ENCODE measurements around the gene GFOD1. TPM values are rescaled to one million over a fixed set of nuclear protein-coding genes. Genes with fewer than 3 reads are reported as not detected.

Gene GFOD1
- total and polyA plus RNA-seq, 8 donors = 0.76 to 29.4 (median 11.4) TPM

DNA sequence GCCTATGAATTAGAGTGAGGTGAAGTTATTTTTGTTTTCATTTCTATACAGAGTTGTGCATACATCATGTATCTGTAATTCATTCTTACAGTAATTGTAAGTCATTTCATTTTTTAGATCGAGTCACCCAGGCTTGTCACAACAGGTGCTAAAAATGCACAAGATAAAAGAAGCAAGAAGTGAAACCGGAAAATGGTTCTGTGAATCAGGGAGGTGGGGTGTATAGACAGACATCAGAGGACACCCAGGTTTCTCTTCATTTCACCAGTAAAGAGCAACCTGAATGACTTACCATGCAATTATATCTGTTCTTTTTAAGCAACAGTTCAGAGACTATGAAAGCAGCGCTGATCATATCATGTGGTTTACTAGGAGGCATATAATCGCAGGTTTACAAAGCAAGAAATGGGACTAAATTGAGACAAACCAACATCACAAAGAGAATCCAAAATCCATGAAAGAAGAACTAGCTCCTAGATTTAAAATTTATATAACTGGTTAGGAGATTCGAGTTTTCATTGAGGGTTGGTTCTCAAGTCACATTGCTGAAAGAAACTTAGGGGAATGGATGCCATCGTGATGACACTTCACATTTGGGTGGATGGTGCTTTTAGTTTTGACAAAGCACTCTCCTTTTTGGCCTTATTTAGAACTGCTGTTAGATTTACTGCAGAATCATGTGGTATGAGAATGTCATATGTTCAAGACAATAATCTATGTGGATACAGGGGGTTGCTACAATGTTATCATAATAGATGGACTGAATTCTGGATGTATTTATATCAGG lies 131.2 kb downstream of the GFOD1 start:
- Histone ChIP-seq H3K27ac (peak overlapping the region in 4 of 5 donors; percentile 54 to 74 (median 64)), H3K9me3 (no peaks in the 10 kb centered on the region), H3K27me3 (no peaks in the 10 kb centered on the region), H3K36me3 (peaks cover 0 to 3% (median 0%) of the 10 kb centered on the region in 4 donors), H3K4me1 (peaks cover 13 to 27% (median 21%) of the 10 kb centered on the region in 4 donors), H3K4me3 (no peak overlapping the region)
- intact Hi-C loops (cut with DNase I; ENCODE audit: low total_unique reads) = no loop called here
- peak in 1 of 2 donors; percentile 50 for DNase-seq
- WGBS, 5 donors = 71 to 86% (median 79%) methylated on average over 6 of the region's 6 CpGs
- TF ChIP-seq POLR2AphosphoS5 (IDR thresholded peaks at IDR 0.05) (no peak), EP300 (IDR thresholded peaks at IDR 0.05) (no peak), POLR2A (IDR thresholded peaks at IDR 0.05) (no peak), CTCF (IDR thresholded peaks at IDR 0.05) (no peak)

- 52 to 65% (median 63%) methylated on average over 6 to 7 of the region's 7 CpGs for WGBS, 5 donors
- Histone ChIP-seq H3K9me3 (no peaks in the 10 kb centered on the region), H3K4me3 (no peak overlapping the region), H3K27me3 (no peaks in the 10 kb centered on the region), H3K36me3 (peaks cover 0 to 3% (median 0%) of the 10 kb centered on the region in 4 donors), H3K4me1 (peaks cover 13 to 27% (median 21%) of the 10 kb centered on the region in 4 donors), H3K27ac (peak overlapping the region in 4 of 5 donors; percentile 54 to 74 (median 64))
- peak in 1 of 2 donors; percentile 67 for DNase-seq
- TF ChIP-seq POLR2AphosphoS5 (IDR thresholded peaks at IDR 0.05) (peak in 1 of 3 donors; percentile 32), CTCF (IDR thresholded peaks at IDR 0.05) (no peak), POLR2A (IDR thresholded peaks at IDR 0.05) (no peak)
- intact Hi-C loops (cut with DNase I; ENCODE audit: low total_unique reads) = no loop called here
Measured at GRCh38 chr6:13355043-13355945, 132.1 kb downstream of the GFOD1 start.

DNA sequence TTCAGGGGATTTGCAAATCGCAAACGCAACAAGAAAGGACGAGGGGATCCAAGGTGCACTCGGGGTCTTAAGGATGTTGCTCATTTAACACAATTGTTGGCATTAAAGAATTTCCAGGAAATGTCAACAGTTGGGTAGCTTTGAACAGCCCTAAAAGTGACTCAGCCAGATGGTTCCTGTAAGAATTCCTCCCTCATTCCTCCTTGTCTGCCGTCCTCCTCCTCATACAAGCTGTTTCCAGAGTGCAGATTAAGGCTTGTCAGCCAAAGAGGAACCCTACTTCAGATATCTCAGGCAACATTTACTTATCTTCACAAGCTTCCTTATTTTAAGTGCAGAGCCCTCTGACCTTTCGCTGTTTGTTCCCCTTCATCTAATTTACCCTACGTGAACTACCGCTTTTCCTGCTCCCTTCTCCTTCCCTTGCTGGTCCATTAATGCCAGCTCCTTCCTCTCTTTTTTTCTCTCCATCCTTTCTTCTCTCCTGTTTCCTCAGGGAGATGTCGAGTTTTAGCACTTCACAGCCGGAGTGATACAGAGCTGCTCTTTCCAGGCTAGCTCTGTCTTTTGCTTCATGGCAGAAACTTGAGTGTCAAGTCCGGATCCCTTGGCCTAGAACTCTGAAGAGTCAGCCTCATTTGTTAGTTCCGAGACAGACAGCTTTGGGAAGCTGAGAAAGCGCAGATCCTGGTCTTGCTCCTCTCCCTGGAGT lies 132.9 kb downstream of the GFOD1 start:
- H3K27me3 ChIP-seq = no peaks in the 10 kb centered on the region
- intact Hi-C loops (cut with DNase I; ENCODE audit: low total_unique reads) = no loop called here
- H3K9me3 ChIP-seq = no peaks in the 10 kb centered on the region
- TF ChIP-seq POLR2AphosphoS5 (IDR thresholded peaks at IDR 0.05) = no peak
- no peak for TF ChIP-seq EP300 (IDR thresholded peaks at IDR 0.05)
- TF ChIP-seq CTCF (IDR thresholded peaks at IDR 0.05) = no peak
- TF ChIP-seq POLR2A (IDR thresholded peaks at IDR 0.05) = no peak
- H3K4me3 ChIP-seq = no peak overlapping the region
- DNase-seq = peak in 1 of 2 donors; percentile 53
- peaks cover 13 to 27% (median 21%) of the 10 kb centered on the region in 4 donors for H3K4me1 ChIP-seq
- peaks cover 0 to 3% (median 0%) of the 10 kb centered on the region in 4 donors for H3K36me3 ChIP-seq
- peak overlapping the region in 4 of 5 donors; percentile 54 to 74 (median 64) for H3K27ac ChIP-seq
- WGBS, 5 donors = 62 to 74% (median 73%) methylated on average over 13 of the region's 13 CpGs

DNA sequence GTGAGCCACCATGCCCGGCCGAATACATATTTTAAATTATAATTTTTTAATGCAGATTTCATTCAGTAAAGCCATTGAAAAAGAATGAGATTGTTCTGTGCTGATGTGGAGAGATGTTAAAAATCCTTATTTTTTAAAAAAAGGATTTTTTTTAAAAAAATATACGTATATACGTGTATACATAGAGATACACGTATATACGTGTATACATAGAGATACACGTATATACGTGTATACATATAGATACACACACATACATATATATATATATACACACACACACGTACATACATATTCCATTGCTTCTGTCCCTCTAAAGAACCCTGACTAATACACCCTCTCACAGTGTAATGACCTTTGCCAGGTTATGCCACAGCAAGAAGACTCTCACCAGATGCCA lies 135.2 kb downstream of the GFOD1 start:
- TF ChIP-seq POLR2A (IDR thresholded peaks at IDR 0.05) (no peak), CTCF (IDR thresholded peaks at IDR 0.05) (no peak), POLR2AphosphoS5 (IDR thresholded peaks at IDR 0.05) (no peak), EP300 (IDR thresholded peaks at IDR 0.05) (no peak)
- peaks cover 13 to 27% (median 21%) of the 10 kb centered on the region in 4 donors for H3K4me1 ChIP-seq
- H3K9me3 ChIP-seq = no peaks in the 10 kb centered on the region
- no peak overlapping the region for H3K4me3 ChIP-seq
- H3K27ac ChIP-seq = no peak overlapping the region
- H3K36me3 ChIP-seq = no peaks in the 10 kb centered on the region
- H3K27me3 ChIP-seq = no peaks in the 10 kb centered on the region
- DNase-seq = no peak
- WGBS, 5 donors = 97% methylated on average over 9 of the region's 9 CpGs
- intact Hi-C loops (cut with DNase I; ENCODE audit: low total_unique reads) = no loop called here

Measured in stomach (tissue), 9 donors.